DOHH2 (cell line): ENCODE data around the gene OR5M8.

Experiments used
- H3F3A ChIP-seq: fragments of 200-600 bp; sonication (generic), shearing (Covaris generic); 2 replicates; pipeline ENCODE4 v1.6.0; 2016; ENCODE audit warnings: antibody characterized with exemption, mild to moderate bottlenecking; ENCODE audit not compliant: control insufficient read depth, insufficient read depth
- H3K27ac ChIP-seq: fragments of 200-600 bp; sonication (generic); 2 replicates; pipeline ENCODE4 v1.5.1; 2014; ENCODE audit warnings: low read depth, mild to moderate bottlenecking, low read length, moderate library complexity
- H3K27me3 ChIP-seq: fragments of 200-600 bp; sonication (generic); 2 replicates; pipeline ENCODE4 v1.6.1; 2014; ENCODE audit warnings: mild to moderate bottlenecking, low read length, mixed read lengths; ENCODE audit not compliant: control insufficient read depth
- H3K36me3 ChIP-seq: fragments of 200-600 bp; sonication (generic); 2 replicates; pipeline ENCODE4 v1.6.1; 2014; ENCODE audit warnings: mild to moderate bottlenecking, low read length, moderate library complexity, mixed read lengths; ENCODE audit not compliant: control insufficient read depth
- H3K4me1 ChIP-seq: fragments of 200-600 bp; sonication (generic); 2 replicates; pipeline ENCODE4 v1.6.1; 2014; ENCODE audit warnings: mild to moderate bottlenecking, low read length, mixed read lengths; ENCODE audit not compliant: control insufficient read depth
- H3K4me2 ChIP-seq: fragments of 200-600 bp; sonication (generic); 2 replicates; pipeline ENCODE4 v1.6.0; 2014; ENCODE audit warnings: mild to moderate bottlenecking, low read length, moderate library complexity
- H3K4me3 ChIP-seq: fragments of 200-600 bp; sonication (generic); 2 replicates; pipeline ENCODE4 v1.5.1; 2014; ENCODE audit warnings: mild to moderate bottlenecking, low read length, mixed read lengths
- H3K79me2 ChIP-seq: fragments of 200-600 bp; sonication (generic); 2 replicates; pipeline ENCODE4 v1.6.1; 2014; ENCODE audit warnings: mild to moderate bottlenecking, low read length, mixed read lengths; ENCODE audit not compliant: control insufficient read depth
- H3K9me2 ChIP-seq: fragments of 200-600 bp; sonication (generic); replicated peaks from 2 replicates; pipeline ENCODE4 v1.6.1; 2014; ENCODE audit warnings: mild to moderate bottlenecking, low read length, mixed read lengths; ENCODE audit not compliant: control insufficient read depth
- H3K9me3 ChIP-seq: fragments of 200-600 bp; sonication (generic); 2 replicates; pipeline ENCODE4 v1.6.1; 2014; ENCODE audit warnings: antibody characterized with exemption, low read length, mixed read lengths; ENCODE audit not compliant: control insufficient read depth, insufficient read depth
- H4K20me1 ChIP-seq: fragments of 200-600 bp; sonication (generic); 2 replicates; pipeline ENCODE4 v1.6.0; 2014; ENCODE audit warnings: low read depth, mild to moderate bottlenecking, antibody characterized with exemption, low read length, moderate library complexity; ENCODE audit not compliant: control insufficient read depth, insufficient read depth
- EZH2phosphoT487 ChIP-seq: fragments of 200-600 bp; sonication (generic); IDR thresholded peaks from 2 replicates; pipeline ENCODE4 v1.6.1; 2017; ENCODE audit warnings: borderline replicate concordance, mild to moderate bottlenecking, antibody characterized with exemption, low read length, moderate library complexity, mixed read lengths
- TF ChIP-seq, protein P1 (sequence below): fragments of 200-600 bp; sonication (generic); IDR thresholded peaks from one replicate; pipeline ENCODE4 v1.5.1; 2014; ENCODE audit warnings: antibody characterized with exemption, mild to moderate bottlenecking, low read depth, low read length; ENCODE audit not compliant: poor library complexity, severe bottlenecking

Gene OR5M8

DNA sequence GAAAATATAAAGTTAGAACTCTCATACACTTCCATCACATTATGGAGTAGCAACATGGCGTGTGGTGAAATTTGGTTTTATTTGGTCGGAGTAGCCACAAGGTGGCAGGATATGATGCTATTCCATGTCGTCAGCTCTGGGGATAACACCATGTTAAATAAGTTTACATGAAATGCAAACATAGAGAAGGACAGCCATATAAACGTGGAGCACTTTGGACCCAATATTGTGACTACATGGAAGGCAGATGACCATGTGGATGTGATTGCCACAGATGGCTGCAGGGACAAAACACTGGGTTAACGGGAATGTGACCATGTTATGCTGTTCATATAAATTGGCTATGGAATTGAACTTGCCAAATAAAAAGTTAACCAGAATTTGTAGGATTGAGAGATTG is 30.8 kb upstream of the OR5M8 start:
- TF ChIP-seq EZH2phosphoT487 = no peak
- TF ChIP-seq, protein P1, sequence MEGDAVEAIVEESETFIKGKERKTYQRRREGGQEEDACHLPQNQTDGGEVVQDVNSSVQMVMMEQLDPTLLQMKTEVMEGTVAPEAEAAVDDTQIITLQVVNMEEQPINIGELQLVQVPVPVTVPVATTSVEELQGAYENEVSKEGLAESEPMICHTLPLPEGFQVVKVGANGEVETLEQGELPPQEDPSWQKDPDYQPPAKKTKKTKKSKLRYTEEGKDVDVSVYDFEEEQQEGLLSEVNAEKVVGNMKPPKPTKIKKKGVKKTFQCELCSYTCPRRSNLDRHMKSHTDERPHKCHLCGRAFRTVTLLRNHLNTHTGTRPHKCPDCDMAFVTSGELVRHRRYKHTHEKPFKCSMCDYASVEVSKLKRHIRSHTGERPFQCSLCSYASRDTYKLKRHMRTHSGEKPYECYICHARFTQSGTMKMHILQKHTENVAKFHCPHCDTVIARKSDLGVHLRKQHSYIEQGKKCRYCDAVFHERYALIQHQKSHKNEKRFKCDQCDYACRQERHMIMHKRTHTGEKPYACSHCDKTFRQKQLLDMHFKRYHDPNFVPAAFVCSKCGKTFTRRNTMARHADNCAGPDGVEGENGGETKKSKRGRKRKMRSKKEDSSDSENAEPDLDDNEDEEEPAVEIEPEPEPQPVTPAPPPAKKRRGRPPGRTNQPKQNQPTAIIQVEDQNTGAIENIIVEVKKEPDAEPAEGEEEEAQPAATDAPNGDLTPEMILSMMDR = no peak
- Histone ChIP-seq H3K4me1 (no peaks in the 10 kb centered on the region), H3K4me2 (no peak overlapping the region), H3K9me3 (no peaks in the 10 kb centered on the region), H3F3A (no peaks in the 10 kb centered on the region), H3K9me2 (no peaks in the 10 kb centered on the region), H3K4me3 (no peak overlapping the region), H3K27me3 (no peaks in the 10 kb centered on the region), H3K79me2 (no peaks in the 10 kb centered on the region), H4K20me1 (no peaks in the 10 kb centered on the region), H3K27ac (no peak overlapping the region), H3K36me3 (no peaks in the 10 kb centered on the region)

DNA sequence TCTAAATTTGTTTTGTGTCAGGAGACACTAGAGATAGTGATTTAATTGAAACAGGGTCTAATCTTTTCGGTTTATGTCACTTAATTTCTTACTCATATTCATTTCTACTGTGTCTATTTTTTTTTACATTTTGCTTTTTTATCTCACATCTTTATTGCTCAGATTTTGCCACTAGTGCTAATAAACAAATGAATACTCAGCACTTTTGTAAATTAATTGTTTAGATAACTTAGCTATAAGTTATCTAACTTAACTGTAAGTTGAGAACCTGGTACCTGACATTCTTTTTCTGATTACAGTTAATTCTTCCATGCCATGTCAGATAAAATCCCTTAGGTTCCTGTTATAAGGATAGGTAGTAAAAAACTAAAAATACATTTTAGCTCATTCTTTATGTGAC is 22.1 kb upstream of the OR5M8 start:
- Histone ChIP-seq H3K9me3 (no peaks in the 10 kb centered on the region), H3F3A (no peaks in the 10 kb centered on the region), H3K27ac (no peak overlapping the region), H4K20me1 (no peaks in the 10 kb centered on the region), H3K79me2 (no peaks in the 10 kb centered on the region), H3K4me1 (no peaks in the 10 kb centered on the region), H3K4me2 (no peak overlapping the region), H3K27me3 (no peaks in the 10 kb centered on the region), H3K4me3 (no peak overlapping the region), H3K9me2 (no peaks in the 10 kb centered on the region), H3K36me3 (no peaks in the 10 kb centered on the region)
- no peak for TF ChIP-seq EZH2phosphoT487
- TF ChIP-seq, protein P1 = no peak

DNA sequence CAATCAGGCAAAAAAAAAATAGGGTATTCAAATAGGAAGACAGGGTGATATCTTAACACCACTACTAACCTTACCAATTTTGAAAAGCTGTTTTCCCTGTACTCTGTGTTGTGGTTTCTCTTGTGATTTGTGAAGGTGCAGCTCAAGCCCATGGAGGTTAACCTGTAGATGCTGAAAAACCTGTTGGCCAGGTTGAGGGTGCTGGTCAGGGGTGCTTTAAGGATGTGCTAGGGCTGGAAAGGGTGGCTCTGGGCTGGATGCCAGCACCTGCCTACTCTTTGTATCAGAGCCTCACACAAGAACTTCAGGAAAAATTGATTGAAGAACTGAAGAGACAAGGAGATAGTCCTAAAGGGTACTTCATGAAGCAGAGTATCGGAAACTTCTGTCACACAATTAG is 18.3 kb upstream of the OR5M8 start:
- Histone ChIP-seq H3K36me3 (no peaks in the 10 kb centered on the region), H3K79me2 (no peaks in the 10 kb centered on the region), H3K27ac (no peak overlapping the region), H3K4me3 (no peak overlapping the region), H3F3A (no peaks in the 10 kb centered on the region), H3K9me2 (no peaks in the 10 kb centered on the region), H4K20me1 (no peaks in the 10 kb centered on the region), H3K27me3 (no peaks in the 10 kb centered on the region), H3K4me1 (no peaks in the 10 kb centered on the region), H3K9me3 (no peaks in the 10 kb centered on the region), H3K4me2 (no peak overlapping the region)
- TF ChIP-seq EZH2phosphoT487 = no peak
- TF ChIP-seq, protein P1 = no peak

DNA sequence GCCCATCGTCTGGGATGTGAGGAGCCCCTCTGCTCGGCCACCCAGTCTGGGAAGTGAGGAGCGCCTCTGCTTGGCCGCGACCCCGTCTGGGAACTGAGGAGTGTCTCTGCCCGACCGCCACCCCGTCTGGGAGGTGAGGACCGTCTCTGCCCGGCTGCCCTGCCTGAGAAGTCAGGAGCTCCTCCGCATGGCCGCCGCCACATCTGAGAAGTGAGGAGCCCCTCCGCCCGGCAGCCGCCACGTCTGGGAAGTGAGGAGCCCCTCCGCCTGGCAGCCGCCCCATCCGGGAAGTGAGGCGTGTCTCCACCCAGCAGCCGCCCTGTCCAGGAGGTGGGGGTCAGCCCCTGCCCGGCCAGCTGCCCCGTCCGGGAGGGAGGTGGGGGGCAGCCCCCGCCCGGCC is 5.8 kb upstream of the OR5M8 start:
- Histone ChIP-seq H3K4me2 (no peak overlapping the region), H3K36me3 (no peaks in the 10 kb centered on the region), H3K4me1 (no peaks in the 10 kb centered on the region), H3K4me3 (no peak overlapping the region), H3K27me3 (no peaks in the 10 kb centered on the region), H3K9me3 (no peaks in the 10 kb centered on the region), H3F3A (no peaks in the 10 kb centered on the region), H4K20me1 (no peaks in the 10 kb centered on the region), H3K79me2 (no peaks in the 10 kb centered on the region), H3K9me2 (no peaks in the 10 kb centered on the region), H3K27ac (no peak overlapping the region)
- TF ChIP-seq EZH2phosphoT487 = no peak
- TF ChIP-seq, protein P1 = no peak
